LNCAP (cell line): ENCODE measurements around the gene N4BP3.

Experiments
- CTCF ChIP-seq: fragments of 450-650 bp; IDR thresholded peaks from 2 replicates; pipeline ENCODE4 v1.5.1; 2017; ENCODE audit warnings: mild to moderate bottlenecking

Gene N4BP3

DNA sequence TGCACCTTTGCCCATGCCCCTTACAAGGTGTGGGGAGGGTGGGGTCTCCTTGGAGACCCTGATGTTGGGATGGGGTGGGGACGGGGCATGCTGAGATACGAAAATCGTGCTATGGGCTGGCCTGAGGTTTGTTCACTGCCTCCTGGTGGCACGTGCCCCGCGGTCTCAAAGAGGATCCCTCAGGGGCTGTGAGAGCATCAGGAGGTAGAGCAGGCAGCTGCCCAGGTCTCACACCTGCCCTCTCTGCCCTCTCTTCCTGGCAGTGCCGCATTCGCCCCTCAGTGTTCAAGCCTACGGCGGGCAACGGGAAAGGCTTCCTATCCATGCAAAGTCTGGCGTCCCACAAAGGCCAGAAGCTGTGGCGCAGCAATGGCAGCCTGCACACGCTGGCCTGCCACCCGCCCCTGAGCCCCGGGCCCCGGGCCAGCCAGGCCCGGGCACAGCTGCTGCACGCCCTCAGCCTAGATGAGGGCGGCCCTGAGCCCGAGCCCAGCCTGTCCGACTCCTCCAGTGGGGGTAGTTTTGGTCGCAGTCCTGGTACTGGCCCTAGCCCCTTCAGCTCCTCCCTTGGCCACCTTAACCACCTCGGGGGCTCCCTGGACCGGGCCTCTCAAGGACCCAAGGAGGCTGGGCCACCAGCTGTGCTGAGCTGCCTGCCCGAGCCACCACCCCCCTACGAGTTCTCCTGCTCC, 6.7 kb downstream of the N4BP3 start:
- no peak for TF ChIP-seq CTCF

GRCh38 chr5:178120607-178121357, 7.5 kb downstream of the N4BP3 start:
- peak; percentile 84 for TF ChIP-seq CTCF

DNA sequence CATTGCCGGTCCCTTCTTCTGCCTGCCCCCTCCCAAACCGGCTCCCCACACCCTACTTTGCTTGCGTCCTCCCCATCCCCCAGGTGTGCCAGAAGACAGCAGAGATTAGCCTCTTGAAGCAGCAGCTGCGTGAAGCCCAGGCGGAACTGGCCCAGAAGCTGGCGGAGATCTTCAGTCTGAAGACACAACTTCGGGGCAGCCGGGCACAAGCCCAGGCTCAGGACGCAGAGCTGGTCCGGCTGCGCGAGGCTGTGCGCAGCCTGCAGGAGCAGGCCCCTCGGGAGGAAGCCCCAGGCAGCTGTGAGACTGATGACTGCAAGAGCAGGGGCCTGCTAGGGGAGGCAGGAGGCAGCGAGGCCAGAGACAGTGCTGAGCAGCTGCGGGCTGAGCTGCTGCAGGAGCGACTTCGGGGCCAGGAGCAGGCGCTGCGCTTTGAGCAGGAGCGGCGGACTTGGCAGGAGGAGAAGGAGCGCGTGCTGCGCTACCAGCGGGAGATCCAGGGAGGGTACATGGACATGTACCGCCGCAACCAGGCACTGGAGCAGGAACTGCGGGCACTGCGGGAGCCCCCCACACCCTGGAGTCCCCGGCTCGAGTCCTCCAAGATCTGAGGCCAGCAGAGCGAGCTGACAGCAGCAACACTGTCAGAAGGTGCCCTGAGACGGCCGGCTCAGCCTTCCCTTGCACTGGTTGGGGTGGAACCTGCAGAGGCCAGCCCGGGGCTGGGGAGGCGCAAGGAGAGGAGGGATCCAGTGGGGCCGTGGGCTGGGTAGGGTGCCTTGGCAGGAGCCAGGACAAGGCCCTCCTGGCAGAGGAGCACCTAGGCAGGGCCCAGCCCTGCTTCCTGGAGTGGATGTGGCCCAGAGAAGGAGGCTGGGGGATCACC, 8.3 kb downstream of the N4BP3 start:
- TF ChIP-seq CTCF, result no peak

- TF ChIP-seq CTCF, result no peak
These were observed 9.0 kb downstream of the N4BP3 start for GRCh38 chr5:178122346-178122745.

- no peak for TF ChIP-seq CTCF
These were observed 10.0 kb downstream of the N4BP3 start for GRCh38 chr5:178123094-178123965.

DNA sequence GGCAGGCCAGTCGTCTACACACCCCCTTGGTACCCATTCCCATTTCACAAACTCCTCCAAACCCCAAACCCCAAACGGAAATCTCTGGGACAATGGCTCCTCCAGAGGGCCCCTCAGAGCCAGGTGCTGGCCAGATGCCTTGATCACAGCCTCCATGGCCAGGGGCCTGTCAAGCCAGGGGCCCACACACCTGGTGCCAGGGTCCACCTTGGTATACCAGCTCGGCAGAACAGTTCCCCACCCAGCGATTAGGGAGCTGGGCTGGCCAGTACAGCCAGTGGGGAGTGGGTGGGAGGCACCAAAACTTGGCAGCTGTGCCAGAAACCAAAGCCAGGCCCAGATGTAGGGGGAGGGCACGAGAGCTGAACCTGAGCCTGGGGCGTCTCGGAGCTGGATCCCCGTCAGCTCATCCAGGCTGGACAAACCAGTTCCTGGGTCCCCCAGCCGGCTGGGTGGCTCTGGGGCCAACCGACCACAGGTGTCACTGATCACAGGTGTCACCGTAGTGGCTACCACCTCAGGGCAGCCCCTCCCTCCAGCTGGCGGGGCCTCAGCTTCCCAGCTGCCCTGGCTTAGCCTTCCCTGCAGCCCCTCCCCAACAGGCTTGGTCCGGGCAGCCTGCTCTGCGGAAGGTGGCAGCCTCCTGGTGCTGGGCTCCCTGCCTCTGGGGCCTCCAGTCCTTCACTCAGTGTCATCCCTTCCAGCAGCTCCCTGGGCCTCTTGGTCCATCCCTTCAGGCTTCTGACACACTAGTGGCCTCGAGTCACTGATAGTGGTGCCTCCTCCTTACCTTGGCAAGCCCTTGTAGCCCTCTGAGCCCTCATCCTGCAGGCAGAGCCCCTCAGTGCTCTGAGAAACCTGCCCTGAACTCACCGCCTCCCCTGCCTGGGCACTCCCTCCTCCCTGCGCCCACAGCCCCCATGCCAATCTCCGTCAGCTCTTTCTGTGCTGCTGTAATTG, 10.9 kb downstream of the N4BP3 start:
- no peak for TF ChIP-seq CTCF
